ENCODE results near the gene MDM2. TPM values are rescaled to one million over a fixed set of nuclear protein-coding genes. Genes with fewer than 3 reads are reported as not detected.

Gene MDM2
- total RNA-seq, 2 donors from 2014 or later: 102 to 137 TPM

DNA sequence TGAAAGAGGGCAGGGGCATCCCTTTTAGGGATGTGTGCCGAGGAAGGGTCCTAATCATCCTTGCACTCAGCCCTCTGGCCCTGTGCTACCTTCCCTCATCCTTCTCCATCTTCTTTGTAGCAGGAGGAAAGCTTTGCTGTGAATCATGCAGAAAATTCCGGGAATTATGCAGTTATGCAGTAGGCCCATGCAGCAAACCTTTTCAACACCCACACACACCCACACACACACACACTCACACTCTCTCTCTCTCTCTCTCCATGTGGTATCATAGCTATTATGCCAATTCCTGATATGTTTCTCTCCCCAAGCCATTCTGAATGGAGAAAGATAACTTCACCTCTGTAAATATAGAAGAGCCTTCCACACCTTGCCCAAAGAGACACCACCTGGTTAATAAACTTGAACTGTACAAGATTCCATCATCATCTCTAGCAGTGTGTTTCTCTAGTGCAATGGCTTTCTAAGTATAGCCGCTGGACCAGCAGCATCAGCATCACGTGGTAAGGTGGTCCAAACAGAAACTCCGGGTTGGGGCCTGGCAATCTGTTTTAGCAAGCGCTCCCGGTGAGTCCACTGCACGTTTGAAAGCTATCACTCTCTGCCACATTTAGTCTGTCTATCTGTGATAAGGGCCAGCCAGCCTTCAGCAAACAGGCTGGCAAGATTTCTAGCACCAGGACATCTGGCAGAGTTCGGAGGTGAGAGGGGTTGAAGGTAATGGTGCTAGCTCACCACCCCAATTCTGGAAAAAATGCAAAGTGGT, 57.6 kb downstream of the MDM2 start:
- no peaks in the 10 kb centered on the region for H3K36me3 Mint-ChIP-seq (ENCODE audit: low read depth)
- H3K27me3 ChIP-seq (ENCODE audit: control insufficient read depth, insufficient read depth, low read length, poor library complexity, severe bottlenecking): no peaks in the 10 kb centered on the region
- TF ChIP-seq, protein P1, sequence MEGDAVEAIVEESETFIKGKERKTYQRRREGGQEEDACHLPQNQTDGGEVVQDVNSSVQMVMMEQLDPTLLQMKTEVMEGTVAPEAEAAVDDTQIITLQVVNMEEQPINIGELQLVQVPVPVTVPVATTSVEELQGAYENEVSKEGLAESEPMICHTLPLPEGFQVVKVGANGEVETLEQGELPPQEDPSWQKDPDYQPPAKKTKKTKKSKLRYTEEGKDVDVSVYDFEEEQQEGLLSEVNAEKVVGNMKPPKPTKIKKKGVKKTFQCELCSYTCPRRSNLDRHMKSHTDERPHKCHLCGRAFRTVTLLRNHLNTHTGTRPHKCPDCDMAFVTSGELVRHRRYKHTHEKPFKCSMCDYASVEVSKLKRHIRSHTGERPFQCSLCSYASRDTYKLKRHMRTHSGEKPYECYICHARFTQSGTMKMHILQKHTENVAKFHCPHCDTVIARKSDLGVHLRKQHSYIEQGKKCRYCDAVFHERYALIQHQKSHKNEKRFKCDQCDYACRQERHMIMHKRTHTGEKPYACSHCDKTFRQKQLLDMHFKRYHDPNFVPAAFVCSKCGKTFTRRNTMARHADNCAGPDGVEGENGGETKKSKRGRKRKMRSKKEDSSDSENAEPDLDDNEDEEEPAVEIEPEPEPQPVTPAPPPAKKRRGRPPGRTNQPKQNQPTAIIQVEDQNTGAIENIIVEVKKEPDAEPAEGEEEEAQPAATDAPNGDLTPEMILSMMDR (conservative IDR thresholded peaks at IDR 0.05): no peak
- no peaks in the 10 kb centered on the region for H3K9me3 ChIP-seq (ENCODE audit: control insufficient read depth, low read length)
- no peaks in the 10 kb centered on the region for H3K9me3 Mint-ChIP-seq
- no peaks in the 10 kb centered on the region for H3K4me1 ChIP-seq (ENCODE audit: control insufficient read depth, insufficient read depth, low read length)
- no peak overlapping the region for H3K9ac ChIP-seq (ENCODE audit: extremely low read depth, low read length, poor library complexity, severe bottlenecking)
- H3K4me3 ChIP-seq (ENCODE audit: low read length): no peak overlapping the region
- no peaks in the 10 kb centered on the region for H3K27me3 Mint-ChIP-seq (ENCODE audit: insufficient read depth)
- H3K27ac Mint-ChIP-seq: no peak overlapping the region
- no peaks in the 10 kb centered on the region for H3K36me3 ChIP-seq (ENCODE audit: control insufficient read depth, insufficient read depth, low read length)
- H3K4me3 Mint-ChIP-seq: no peak overlapping the region
- DNase-seq: no peak
- 93 to 94% methylated on average over 8 to 9 of the region's 9 CpGs for WGBS, 2 experiments (ENCODE audit: insufficient coverage in 1 of 2, insufficient read length in 1 of 2)
- no peak overlapping the region for H3K27ac ChIP-seq (ENCODE audit: low read depth, low read length)
- no peaks in the 10 kb centered on the region for H3K4me1 Mint-ChIP-seq

DNA sequence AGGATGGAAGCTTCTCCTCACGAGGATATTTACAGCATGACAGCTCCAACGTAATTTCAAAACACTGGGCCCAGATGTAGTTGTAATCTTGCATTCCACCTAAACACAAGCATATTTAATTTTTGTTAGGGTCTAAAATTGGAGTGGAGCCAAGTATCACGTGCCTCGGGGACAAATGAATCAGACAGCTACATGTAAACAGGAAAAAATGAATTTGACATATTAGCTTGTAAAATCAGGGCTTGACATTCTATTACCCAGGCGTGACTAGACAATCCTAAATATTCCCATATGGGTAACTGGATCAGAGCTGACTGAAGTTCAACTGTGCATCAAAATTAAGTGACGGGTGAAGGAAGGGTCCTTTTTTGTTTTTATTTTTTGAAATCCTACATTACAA, 59.0 kb downstream of the MDM2 start:
- WGBS, 2 experiments (ENCODE audit: insufficient coverage in 1 of 2, insufficient read length in 1 of 2): 81 to 93% methylated on average over 3 to 5 of the region's 6 CpGs
- Mint-ChIP-seq H3K4me3 (no peak overlapping the region), H3K27me3 (ENCODE audit: insufficient read depth) (no peaks in the 10 kb centered on the region), H3K36me3 (ENCODE audit: low read depth) (no peaks in the 10 kb centered on the region), H3K9me3 (no peaks in the 10 kb centered on the region), H3K27ac (no peak overlapping the region), H3K4me1 (no peaks in the 10 kb centered on the region)
- H3K9ac ChIP-seq (ENCODE audit: extremely low read depth, low read length, poor library complexity, severe bottlenecking): no peak overlapping the region
- H3K4me3 ChIP-seq (ENCODE audit: low read length): no peak overlapping the region
- DNase-seq: no peak
- H3K4me1 ChIP-seq (ENCODE audit: control insufficient read depth, insufficient read depth, low read length): no peaks in the 10 kb centered on the region
- no peak overlapping the region for H3K27ac ChIP-seq (ENCODE audit: low read depth, low read length)
- TF ChIP-seq, protein P1 (conservative IDR thresholded peaks at IDR 0.05): no peak
- no peaks in the 10 kb centered on the region for H3K9me3 ChIP-seq (ENCODE audit: control insufficient read depth, low read length)
- H3K27me3 ChIP-seq (ENCODE audit: control insufficient read depth, insufficient read depth, low read length, poor library complexity, severe bottlenecking): no peaks in the 10 kb centered on the region
- no peaks in the 10 kb centered on the region for H3K36me3 ChIP-seq (ENCODE audit: control insufficient read depth, insufficient read depth, low read length)

DNA sequence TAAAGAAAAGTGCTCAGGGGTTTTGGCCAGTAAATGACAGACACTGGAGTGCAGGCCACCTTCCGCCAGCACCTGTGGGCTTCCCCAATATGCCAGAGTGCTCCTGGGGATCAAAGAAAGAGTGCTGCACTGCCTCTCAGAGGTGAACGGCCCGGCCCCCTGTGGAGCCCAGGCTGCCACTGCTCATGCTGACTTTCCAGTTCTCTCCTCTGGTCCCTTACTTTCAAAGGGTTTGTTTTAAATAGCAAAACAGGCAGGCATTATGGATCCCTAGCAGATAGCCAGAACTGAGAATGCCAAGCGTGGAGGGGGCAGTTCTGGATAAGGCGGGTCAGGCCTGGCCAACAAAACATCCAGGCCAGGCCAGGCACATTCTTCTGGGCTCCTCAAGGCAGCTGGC, 59.6 kb downstream of the MDM2 start:
- H3K9me3 Mint-ChIP-seq: no peaks in the 10 kb centered on the region
- no peaks in the 10 kb centered on the region for H3K9me3 ChIP-seq (ENCODE audit: control insufficient read depth, low read length)
- WGBS, 2 experiments (ENCODE audit: insufficient coverage in 1 of 2, insufficient read length in 1 of 2): 63 to 71% methylated on average over 3 to 5 of the region's 5 CpGs
- no peak overlapping the region for H3K4me3 Mint-ChIP-seq
- no peak overlapping the region for H3K4me3 ChIP-seq (ENCODE audit: low read length)
- H3K27ac Mint-ChIP-seq: no peak overlapping the region
- no peaks in the 10 kb centered on the region for H3K27me3 Mint-ChIP-seq (ENCODE audit: insufficient read depth)
- H3K36me3 ChIP-seq (ENCODE audit: control insufficient read depth, insufficient read depth, low read length): no peaks in the 10 kb centered on the region
- H3K9ac ChIP-seq (ENCODE audit: extremely low read depth, low read length, poor library complexity, severe bottlenecking): no peak overlapping the region
- DNase-seq: peak; percentile 86
- no peaks in the 10 kb centered on the region for H3K36me3 Mint-ChIP-seq (ENCODE audit: low read depth)
- no peaks in the 10 kb centered on the region for H3K4me1 ChIP-seq (ENCODE audit: control insufficient read depth, insufficient read depth, low read length)
- H3K4me1 Mint-ChIP-seq: no peaks in the 10 kb centered on the region
- H3K27ac ChIP-seq (ENCODE audit: low read depth, low read length): no peak overlapping the region
- TF ChIP-seq, protein P1 (conservative IDR thresholded peaks at IDR 0.05): no peak
- no peaks in the 10 kb centered on the region for H3K27me3 ChIP-seq (ENCODE audit: control insufficient read depth, insufficient read depth, low read length, poor library complexity, severe bottlenecking)

Data from endodermal cell (in vitro differentiated cells).